NCI-H524 (cell line): Measurements from ENCODE around the gene EFR3B.

Experiments used
- DNase-seq, 2 experiments: peaks; one replicate each; lab custom pipeline; 2025; lab: John Stamatoyannopoulos, UW

EFR3B gene

DNA sequence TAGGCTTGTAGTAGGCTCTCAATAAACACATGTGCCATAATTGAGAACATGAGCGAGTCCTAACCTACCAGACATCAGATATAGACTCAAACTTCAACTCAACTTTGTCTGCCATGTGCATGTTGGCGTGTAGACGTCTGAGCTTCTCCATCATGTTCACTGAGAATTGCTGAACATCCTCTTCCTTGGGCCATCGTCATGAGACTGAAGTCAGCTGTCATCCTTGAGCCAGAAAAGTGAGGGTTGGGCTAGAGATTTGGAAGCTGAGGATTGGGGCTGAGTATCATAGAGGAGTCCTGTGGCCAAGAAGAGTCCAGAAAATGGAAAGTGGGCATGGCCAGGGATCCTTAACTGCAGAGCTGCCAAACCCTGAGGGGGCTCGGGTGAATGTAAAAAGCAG lies 7.8 kb upstream of the EFR3B start:
- no peak for DNase-seq

DNA sequence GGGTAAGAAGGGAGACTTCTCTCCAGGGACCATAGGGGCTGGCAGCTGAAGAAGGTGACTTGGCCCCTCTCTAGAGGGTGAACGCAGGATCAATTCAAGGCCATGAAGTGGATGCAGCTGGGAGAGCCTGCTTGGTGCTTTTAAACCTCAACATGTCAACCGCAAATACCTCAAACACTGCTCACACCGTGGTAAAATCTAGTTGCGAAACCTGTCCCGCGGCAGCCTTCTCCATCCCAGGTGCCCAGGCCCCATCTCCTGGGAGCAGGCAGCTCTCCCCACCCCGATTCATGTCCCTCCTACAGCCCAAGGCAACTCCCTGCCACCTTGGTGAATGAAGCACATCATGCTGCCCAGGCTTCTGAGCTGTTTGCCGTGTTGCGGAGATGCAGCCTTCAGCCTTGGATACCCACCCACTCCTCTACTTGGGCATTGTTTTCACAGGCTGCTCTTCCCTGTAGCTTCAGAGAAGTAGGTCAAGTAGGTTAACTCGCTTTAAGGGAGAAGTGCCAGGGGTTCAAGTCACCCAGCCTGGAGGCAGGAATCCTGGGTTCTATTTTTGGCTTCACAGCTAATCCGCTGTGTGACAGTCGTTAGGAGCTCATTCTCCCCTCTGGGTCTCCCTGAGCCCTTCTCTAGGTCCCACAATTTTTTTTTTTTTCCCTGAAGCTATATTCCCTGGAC lies 6.2 kb upstream of the EFR3B start:
- no peak for DNase-seq

DNA sequence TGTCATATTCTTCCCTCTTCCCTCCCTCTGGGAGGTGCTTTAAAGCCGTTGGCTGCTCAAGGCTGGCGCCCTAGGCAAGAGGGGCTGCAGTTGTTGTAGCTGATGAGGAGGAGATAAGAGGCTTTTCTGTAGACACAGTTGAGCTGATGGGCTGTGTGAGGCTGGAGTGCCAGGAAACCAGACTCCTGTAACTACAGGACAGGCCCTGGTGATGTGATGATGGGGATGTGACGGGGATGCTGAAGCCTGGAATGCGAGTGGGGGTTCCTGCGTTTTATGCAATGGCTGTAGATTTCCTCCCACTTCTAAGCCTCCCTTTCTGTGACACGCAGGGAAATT lies 5.7 kb upstream of the EFR3B start:
- DNase-seq, result no peak

DNA sequence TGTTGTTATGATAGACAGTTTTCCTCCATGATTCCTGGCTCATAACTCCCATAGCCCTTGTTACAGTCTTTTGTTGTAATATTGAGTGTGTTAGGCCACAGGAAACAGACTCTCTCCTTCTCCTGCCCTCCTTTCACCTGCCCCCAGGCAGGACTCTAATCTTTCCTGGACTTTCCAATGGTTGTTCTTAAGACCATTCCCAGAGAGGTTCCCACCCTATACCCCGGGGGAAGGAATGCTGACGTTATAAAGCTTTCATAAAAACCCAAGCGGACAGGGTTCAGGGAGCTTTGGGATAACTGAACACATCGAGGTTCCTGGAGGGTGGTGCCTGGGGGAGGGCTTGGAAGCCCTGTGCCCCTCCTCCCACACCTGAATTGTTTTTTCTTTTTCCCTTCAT lies 2.8 kb upstream of the EFR3B start:
- no peak for DNase-seq

DNA sequence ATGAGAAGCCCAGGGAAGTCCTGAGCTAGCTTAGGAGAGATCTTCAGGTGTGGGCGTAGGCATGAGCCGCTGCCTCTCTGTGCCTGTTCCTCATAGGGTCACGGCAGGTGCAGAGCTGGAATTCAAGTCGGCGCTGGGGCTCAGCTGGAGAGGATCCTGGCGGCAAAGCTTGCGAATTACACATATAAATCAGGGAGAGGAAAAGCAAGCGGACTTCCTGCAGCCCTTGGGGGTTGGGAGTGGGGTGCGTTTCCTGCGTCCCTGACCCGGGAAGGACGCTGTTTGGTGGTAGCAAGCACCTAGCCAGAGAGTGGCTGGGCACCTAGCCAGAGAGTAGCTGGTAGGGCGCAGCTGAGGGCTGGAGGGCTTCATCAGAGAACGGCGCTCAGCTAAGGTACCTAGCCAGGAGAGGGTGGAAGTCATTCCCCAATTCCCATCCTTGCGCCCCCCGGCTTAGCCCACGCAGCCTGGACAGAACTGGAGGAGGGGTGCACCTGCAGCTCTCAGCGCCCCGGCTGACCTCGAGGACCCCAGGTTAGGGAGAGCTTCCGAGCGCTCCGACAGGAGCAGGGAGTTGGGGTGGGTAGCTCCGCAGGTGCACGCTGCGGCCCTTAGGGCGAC lies 459 bp upstream of the EFR3B start:
- DNase-seq, result peak; percentile 72 to 86

DNA sequence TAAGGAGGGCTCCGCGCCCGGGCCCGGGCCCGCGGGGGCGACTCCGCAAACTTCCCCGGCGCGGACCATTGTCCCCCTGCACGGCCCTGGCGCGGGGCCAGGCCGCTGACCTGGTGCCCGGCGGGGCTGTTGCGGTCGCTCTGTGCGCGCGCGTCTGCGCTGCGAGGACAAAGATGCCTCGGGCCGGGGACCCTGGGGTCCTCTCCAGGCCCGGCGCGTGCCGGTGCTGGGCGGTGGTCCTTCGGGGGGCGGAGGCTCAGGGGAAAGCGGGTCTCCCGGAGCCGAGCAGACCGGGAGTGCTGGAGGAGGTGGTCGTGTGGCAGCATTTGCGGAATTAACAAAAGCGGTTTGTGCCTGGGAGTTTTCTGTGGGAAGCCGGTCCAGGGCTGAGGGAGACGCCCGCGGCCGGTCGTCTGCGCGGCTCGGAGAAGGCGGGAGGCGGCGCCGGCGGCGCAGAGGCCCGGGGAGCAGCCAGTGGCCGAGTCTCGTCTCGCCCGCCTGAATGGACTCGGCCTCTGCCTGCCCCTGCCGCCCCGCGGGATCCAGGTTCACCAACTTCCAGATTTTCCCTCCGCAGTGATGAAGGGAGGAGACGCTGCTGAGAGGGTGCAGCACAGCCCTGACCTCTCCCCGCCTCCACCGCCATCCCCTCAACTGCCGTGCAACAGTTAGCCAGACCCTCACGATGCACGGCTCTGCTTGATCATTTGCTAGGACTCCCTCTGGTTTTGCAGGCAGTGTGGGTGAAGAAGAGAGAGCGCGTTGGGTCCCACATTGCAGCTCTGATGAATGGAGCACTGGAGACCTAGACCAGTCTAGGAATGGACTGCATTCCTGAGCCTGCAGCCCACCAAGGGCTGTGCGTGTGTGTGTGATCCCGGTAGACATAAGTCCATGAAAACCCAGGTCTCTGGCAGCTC lies 705 bp downstream of the EFR3B start:
- peak in 1 of 2 experiments; percentile 67 for DNase-seq

DNA sequence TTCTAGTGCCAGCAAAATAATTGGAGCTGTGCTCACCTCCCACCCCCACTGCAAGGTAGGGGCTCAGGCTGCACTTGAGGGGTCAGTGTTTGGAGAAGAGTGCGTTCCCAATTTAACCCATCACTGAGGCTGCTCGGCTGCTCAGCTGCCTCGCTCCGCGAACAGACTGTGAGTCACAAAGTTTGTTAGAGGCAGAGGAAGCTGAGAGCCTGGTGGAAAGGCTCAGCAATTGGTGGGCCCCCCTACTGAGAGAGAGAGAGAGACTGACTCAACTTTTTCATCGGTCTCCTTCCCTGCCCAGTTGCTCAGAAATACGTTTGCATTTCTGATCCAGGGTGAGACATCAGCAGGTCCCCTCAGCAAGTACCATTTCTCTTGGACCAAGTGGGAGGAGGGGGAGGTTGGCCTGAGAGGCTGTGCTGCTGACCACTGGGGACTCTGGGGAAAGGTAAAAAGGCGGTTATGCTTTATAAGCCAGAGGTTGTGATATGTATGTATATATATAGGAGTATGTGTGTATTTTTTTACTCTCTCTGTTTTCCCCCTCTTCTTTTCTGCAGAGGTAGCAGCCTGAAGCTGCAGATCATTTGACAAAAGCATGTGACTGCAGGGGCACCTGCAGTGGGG lies 1.5 kb downstream of the EFR3B start:
- no peak for DNase-seq

DNA sequence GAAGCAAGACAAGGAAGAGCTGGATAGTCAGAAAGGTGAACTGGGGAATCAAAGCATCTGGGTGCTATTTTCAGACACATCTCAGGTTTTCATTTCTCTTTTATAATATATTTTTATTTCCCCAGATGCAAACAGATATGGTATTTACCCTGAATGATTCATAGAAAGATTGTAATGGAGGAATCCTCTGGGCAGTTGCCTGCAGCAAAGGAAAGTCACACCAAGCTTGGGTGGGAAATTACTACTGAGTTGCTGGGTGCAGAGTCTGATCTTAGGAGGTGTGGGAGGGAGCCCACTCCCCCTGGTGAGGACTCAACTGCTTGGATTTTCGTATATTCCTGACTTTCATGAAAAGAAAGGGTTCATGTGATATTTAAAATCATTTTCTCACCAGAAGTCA lies 2.1 kb downstream of the EFR3B start:
- DNase-seq, result no peak

DNA sequence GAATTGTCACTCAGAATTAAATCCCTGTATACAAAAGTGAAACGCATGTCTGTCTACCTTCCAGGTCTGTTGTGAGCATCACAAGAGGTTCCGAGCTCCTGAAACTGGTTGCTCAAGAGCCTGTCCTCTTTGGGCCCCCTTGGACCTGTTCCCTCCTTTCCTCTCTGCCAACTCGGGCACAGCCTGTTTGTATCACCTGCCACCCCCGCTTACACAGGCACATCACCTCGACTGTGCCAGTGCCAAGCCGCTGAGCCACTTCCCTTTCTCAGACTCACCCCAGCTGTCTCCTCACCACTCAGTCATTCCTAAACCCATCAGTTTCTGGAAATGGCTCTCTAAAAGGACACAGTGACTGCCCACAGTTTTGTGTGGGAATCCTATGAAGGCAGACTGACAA lies 3.1 kb downstream of the EFR3B start:
- no peak for DNase-seq

DNA sequence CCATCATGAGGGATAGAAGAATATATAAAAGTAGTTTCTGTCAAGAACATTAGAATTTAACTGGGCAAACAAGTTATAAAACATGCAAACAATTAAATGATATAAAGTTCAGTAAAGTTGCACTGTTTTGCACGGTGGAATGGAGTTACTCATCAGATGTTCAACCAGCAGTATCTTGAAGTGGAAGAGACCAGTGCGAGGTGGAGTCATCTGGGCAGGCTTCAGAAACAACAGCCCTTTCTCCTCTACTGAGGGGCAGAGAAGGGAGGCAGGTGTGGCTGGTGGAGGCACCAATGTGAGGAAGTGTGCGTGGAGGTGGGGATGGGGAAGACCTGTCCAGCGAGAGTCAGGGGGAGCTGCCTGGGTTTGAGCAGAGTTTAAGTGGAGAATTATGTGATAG lies 7.5 kb downstream of the EFR3B start:
- DNase-seq, result no peak

DNA sequence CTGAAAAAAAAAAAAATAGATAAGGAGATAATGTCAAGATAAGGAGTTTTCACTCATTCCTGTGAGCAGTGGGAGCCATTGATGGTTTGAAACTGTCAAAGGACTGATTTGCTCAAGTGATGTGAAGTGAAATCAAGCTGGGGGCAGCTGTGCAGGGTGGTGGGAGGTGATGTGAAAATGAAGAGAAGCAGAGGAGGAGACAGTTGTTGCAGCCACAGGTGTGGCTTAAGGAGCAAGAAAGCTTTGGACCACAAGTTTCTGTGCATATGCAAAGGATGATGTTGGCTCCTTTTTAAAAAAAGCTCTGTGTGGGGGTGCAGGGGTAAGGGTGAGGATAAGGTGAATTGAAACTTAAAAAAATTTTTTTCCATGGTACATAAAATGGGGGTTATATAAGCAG lies 8.3 kb downstream of the EFR3B start:
- no peak for DNase-seq

DNA sequence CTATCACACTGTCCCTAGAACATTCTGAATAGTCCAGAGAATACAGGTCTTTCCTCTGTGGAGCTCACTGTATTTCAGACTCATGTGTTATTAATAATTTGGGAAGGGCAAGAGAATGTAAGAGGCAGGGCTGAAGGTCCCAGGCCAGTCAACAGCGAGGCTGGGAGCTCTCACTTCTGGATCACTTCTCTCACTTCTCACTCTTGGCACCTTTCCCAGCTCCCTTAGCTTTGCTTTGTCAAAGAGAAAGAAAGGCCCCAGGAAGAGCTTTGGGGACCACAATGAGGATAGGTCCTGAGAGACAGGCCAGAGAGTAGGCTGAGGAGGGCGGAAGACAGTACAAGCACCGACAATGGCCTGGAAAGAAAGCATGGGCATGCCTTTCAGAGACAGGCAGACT lies 11.2 kb downstream of the EFR3B start:
- no peak for DNase-seq

DNA sequence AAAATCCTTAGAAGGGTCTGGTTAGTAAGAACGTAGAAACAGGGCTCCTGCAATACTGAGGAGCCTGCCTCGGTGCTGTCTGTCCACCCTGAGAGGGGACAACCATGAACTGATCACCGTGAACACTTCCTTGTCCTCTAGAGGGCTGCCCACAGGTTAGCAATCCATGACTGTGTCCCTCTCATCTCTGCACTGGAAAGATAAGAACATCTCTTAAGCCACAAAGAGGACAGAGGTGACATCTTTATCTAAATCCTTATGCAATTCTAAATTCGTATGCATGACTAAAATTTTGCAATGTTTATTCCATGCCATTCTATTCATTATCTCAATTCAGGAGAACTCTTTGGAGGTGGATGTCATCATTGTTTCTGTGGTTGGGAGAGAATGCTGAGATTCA lies 12.8 kb downstream of the EFR3B start:
- no peak for DNase-seq

DNA sequence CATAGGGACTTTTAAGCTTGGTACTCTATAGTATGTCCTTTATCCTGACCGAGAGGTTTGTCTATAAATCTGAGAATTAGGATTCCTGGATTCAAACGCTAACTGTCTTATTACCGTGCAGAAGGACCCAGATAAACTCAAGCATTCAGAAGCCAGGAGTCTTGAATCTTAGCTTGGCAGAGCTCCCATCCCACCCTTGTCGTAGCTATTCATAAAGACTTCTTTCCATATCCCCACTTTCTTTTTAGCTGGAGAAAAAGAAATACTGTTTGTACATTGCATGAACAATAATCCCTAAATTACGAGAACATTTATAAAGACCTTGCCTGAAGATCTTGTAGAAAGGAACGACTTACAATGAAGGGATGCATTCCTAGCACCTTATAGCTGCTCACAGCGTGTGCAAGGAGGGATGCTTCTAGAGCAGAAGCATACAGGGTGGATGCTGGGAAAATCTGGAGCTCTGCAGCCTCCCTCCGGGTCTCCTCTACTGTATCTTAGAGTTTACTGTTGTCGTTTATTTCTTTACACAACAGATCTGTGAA lies 13.6 kb downstream of the EFR3B start:
- DNase-seq, result no peak

DNA sequence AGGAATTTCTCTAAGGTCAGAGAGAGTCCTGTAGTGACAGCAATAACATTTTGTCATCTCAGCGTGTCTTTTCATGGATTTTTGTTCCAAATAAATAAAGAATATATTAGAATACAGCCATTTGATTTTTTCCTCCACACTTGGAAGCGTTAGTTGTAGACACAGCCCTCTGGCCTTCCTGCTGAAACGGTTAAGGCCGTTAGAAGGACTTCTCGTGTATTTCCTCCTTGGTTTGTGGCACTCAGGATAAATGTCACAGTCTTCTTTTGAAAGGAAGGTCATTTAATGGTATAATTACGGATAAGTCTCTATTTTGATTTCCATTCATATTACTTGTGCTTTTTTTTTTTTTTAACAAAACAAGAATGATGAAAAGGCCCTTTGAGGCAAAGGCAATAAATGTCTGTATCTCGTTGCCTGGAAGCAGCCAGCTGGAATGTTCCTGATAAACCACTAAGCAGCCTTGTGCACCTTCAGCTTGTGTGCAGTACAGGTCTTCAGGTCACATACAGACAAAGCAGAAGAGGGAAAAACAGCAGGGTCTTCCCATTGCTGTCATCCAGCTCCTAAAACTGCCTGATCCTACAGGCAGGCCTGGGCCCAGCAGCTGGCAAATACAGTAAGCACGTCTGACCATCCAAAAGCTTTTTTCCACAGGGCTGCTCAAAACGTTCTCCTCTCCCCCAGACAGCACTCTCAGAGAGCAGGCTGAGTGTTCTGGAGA lies 14.4 kb downstream of the EFR3B start:
- no peak for DNase-seq

DNA sequence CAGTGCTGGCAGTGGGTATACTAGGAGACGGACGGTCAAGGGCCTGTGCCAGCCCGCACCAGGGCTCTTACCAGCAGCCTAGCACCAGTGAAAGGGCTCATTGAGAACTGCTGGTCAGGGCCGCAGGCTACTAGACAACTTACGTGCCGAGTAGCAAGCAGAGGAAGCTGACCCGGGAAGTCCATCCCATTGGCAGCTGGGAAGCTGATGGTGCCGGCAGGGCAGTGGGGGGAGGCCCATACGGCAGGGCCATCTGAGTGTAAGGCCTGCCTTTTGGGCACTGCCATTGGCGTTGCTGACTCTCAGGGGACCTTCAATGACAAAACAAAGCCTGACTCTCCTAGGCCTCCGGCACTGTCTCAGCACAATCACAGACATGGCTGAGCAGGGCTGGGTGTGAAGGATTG lies 20.6 kb downstream of the EFR3B start:
- DNase-seq, result no peak

DNA sequence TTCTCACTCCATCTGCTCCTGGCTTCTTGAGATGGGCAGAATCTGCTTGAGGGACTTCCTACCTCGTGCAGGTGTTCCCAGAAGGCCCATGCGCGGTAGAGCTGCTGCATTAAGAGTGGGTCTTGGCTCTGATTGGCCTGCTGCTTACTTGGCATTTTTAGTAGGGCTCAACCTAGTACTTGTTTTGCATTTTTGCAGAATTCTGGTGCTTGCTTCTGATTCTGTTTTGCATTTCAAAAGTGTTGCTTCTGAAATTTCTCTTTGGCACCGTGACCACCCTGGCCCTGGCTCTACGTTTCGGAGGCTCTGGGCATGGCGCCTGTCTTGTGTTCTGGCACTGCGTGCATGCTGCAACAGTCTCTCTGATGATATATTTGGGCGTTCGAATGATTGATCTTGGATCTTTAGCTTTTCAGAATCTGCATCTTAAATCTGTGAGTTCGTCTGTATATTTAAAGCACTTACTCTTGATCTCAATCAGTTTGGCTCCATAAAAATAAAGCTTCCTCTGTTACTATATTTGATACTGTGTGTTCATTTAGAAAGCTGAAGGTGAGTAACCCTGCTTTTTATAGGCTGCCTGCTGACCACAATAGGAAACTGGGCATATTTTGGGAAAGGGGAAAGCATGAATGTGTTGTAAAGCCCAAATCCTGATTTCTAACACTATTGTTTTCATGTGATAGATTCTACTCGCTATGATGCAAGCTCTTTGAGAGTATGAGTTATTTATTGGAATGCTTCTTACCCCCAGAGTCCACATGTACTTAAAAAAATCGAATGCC lies 22.2 kb downstream of the EFR3B start:
- DNase-seq, result no peak

DNA sequence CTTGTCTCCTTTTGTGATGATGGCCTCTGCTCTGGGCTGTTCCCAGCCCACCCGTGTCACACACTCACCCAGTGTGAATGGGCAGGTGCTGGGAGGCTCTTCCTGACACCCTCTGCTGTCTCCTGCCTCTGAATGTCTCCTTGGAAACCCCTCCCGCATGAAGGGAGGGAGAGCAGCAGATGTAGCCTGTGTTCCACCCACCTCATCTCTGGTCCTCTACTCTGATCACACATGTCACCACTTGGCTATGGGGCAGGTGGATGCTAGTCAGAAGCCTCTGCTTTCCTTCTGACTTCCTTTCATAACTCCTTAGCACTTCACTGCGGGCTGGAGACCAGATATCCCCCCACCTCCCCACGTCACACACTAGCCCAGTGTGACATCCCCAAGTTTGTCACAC lies 23.9 kb downstream of the EFR3B start:
- peak in 1 of 2 experiments; percentile 11 for DNase-seq

DNA sequence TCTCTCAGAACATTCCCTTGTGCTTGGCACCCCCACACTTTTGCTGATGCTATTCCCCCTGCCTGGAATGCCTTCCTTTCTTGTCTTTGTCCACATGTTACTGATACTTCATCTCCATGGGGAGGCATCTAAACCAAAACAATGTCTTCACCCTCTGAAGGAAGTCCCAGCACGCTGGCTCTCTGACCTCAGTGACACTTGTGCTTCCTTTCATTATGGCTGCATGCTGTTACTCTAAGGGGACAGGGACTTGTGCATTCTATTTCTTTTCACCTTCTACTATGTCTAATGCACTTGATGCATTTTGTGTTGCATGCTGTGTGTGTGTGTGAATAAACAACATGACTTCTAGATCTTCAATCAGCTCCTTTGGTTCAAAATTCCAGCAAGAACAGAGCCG lies 24.6 kb downstream of the EFR3B start:
- DNase-seq, result no peak

DNA sequence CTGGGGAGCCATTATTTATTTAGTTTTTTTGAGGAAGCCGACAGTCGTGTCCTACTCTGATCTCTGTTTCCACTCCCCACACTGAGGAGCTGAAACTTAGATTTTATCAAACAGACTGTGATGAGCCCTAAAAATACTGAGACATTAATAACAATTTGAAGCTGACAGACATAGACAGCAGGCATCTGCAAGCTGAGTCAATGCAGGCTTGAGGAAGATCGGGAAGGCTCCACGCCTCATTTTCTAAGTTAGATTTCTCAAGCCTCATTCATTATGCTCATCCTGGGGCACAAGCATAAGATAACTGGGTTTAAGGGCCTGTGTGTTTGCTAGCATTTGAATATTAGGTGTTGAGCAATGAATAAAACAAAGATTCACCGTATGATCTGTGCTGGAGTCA lies 26.3 kb downstream of the EFR3B start:
- no peak for DNase-seq

DNA sequence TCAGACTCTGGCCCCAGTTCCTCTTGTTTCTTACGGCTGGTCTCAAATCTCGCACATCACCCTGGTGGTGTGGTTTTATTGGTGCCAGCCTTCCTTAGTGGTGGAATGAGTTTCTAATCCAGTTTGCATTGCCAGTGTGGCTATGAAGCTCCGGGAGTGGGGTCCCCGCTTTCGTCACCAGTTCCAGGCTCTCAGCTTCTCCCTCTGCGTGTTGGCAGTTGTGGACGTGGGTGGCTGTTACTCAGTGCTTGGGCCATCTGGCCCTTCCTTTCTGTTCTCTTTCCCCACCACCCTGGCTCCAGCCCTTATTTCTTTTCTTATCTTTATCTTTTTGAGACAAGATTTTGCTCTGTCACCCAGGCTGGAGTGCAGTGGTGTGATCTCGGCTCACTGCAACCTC lies 30.1 kb downstream of the EFR3B start:
- no peak for DNase-seq
